Caco-2 (cell line): ENCODE results near the gene RRP12. TPM values are rescaled to one million over a fixed set of nuclear protein-coding genes. Genes with fewer than 3 reads are reported as not detected.

Source experiments
- BruUV-seq: library from RNA; stranded (reverse); fragments of 400-500 nt; replicated peaks from 2 replicates; lab custom pipeline; 2021; lab: Mats Ljungman, UMichigan
- CTCF ChIA-PET: fragments of 300-600 bp; sonication (Branson Sonifier 250); formaldehyde crosslinking; loops from one replicate; lab custom pipeline; 2022; ENCODE audit warnings: antibody characterized with exemption; lab: Charles Lee
- POLR2A ChIA-PET: fragments of 300-600 bp; sonication (Branson Sonifier 250); formaldehyde crosslinking; loops from one replicate; lab custom pipeline; 2022; ENCODE audit warnings: antibody characterized with exemption; lab: Charles Lee
- DNase-seq, 2 experiments: peaks; one replicate each; pipeline versions ENCODE4 v3.0.0 to v3.0.0-alpha.2; 2020 to 2022
- H3K27me3 ChIP-seq: replicated peaks from 2 replicates; pipeline ENCODE4 v1.6.0; 2011; ENCODE audit warnings: low read length; ENCODE audit not compliant: control insufficient read depth, insufficient read depth
- H3K36me3 ChIP-seq: 2 replicates; pipeline ENCODE4 v1.5.1; 2011; ENCODE audit warnings: low read length; ENCODE audit not compliant: control insufficient read depth, insufficient read depth
- H3K4me1 ChIP-seq: fragments of 250-450 bp; sonication (Bioruptor Pico); 2 replicates; pipeline ENCODE4 v1.5.1; 2020; ENCODE audit warnings: mild to moderate bottlenecking
- H3K4me3 ChIP-seq: 2 replicates; pipeline ENCODE4 v1.5.1; 2011; ENCODE audit warnings: low read depth, mild to moderate bottlenecking, control low read depth, low read length
- H3K9me3 ChIP-seq: fragments of 250-450 bp; sonication (Bioruptor Pico); 2 replicates; pipeline ENCODE4 v1.5.1; 2020; ENCODE audit warnings: mild to moderate bottlenecking, moderate library complexity
- H3K27ac Mint-ChIP-seq: one replicate; pipeline ENCODE4 v1.8.0; 2022; ENCODE audit warnings: mixed read lengths; ENCODE audit not compliant: unreplicated experiment
- H3K27me3 Mint-ChIP-seq: one replicate; pipeline ENCODE4 v1.8.0; 2022; ENCODE audit warnings: mixed read lengths; ENCODE audit not compliant: insufficient read depth, unreplicated experiment
- H3K36me3 Mint-ChIP-seq: one replicate; pipeline ENCODE4 v1.8.0; 2022; ENCODE audit warnings: mild to moderate bottlenecking, mixed read lengths; ENCODE audit not compliant: insufficient read depth, unreplicated experiment
- H3K4me1 Mint-ChIP-seq: one replicate; pipeline ENCODE4 v1.8.0; 2022; ENCODE audit warnings: low read depth, mixed read lengths; ENCODE audit not compliant: unreplicated experiment
- H3K4me3 Mint-ChIP-seq: one replicate; pipeline ENCODE4 v1.8.0; 2022; ENCODE audit warnings: mild to moderate bottlenecking, moderate library complexity, mixed read lengths; ENCODE audit not compliant: unreplicated experiment
- H3K9me3 Mint-ChIP-seq: one replicate; pipeline ENCODE4 v1.8.0; 2022; ENCODE audit warnings: mixed read lengths; ENCODE audit not compliant: unreplicated experiment
- intact Hi-C: fragments of 100-400 bp; cut with micrococcal nuclease; formaldehyde crosslinking; loops from one replicate; pipeline ENCODE4 v1.10.0; 2022; ENCODE audit not compliant: unreplicated experiment
- total RNA-seq: library from RNA; stranded (reverse); gene quantifications from 2 replicates; pipeline ENCODE4 v1.2.3, GENCODE V29; 2022
- TF ChIP-seq, protein P1 (sequence below), 2 experiments: fragments of 200-600 bp in 1 of 2; IDR thresholded peaks; 1 replicate in 1 of 2; 2 replicates in 1 of 2; pipeline versions ENCODE4 v1.5.1 to v1.8.0; 2011 to 2022; ENCODE audit warnings: antibody characterized with exemption in 1 of 2, control low read depth in 1 of 2, inconsistent platforms in 1 of 2, low read depth in 1 of 2, low read length in 1 of 2, mild to moderate bottlenecking in 1 of 2, moderate library complexity in 1 of 2; ENCODE audit not compliant: insufficient read depth in 1 of 2, severe bottlenecking in 1 of 2, unreplicated experiment in 1 of 2

Gene RRP12
- total RNA-seq, 1 experiment from 2014 or later: 69.3 TPM

DNA sequence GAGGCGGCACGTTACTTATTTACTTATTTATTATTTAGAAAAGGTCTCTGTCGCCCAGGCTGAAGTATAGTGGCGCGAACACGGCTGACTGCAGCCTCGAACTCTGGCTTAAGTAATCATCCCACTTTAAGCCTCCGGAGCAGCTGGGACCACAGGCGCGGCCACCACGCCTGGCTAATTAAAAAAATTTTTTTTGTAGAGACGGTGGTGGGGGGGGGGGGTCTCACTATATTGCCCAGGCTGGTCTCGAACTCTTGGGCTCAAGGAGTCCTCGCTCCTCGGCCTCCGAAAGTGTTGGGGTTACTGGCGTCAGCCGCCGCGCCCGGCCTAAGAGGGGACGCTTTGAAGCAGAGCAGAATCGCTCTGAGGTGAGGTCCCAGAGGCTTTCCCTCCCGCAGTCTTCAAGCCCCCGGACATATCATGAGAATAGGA is 65.9 kb downstream of the RRP12 start:
- Mint-ChIP-seq H3K4me1 (peaks cover 21% of the 10 kb centered on the region), H3K9me3 (no peaks in the 10 kb centered on the region), H3K27ac (peak overlapping the region; percentile 79), H3K4me3 (peak overlapping the region; percentile 78), H3K36me3 (no peaks in the 10 kb centered on the region), H3K27me3 (no peaks in the 10 kb centered on the region)
- Histone ChIP-seq H3K9me3 (no peaks in the 10 kb centered on the region), H3K36me3 (peaks cover 1% of the 10 kb centered on the region; the same call in 1 of the 2 replicates), H3K4me3 (peak overlapping the region; percentile 99), H3K4me1 (peaks cover 21% of the 10 kb centered on the region), H3K27me3 (no peaks in the 10 kb centered on the region)
- ChIA-PET POLR2A (no interaction called here), CTCF (no interaction called here)
- BruUV-seq: TSS peak; percentile 43
- intact Hi-C loops: loop anchor here (2.0 kb wide), 1 partner anchor 16 kb away; the partner anchor contains the start of gene FRAT1
- no peak for DNase-seq
- TF ChIP-seq, protein P1, sequence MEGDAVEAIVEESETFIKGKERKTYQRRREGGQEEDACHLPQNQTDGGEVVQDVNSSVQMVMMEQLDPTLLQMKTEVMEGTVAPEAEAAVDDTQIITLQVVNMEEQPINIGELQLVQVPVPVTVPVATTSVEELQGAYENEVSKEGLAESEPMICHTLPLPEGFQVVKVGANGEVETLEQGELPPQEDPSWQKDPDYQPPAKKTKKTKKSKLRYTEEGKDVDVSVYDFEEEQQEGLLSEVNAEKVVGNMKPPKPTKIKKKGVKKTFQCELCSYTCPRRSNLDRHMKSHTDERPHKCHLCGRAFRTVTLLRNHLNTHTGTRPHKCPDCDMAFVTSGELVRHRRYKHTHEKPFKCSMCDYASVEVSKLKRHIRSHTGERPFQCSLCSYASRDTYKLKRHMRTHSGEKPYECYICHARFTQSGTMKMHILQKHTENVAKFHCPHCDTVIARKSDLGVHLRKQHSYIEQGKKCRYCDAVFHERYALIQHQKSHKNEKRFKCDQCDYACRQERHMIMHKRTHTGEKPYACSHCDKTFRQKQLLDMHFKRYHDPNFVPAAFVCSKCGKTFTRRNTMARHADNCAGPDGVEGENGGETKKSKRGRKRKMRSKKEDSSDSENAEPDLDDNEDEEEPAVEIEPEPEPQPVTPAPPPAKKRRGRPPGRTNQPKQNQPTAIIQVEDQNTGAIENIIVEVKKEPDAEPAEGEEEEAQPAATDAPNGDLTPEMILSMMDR (IDR thresholded peaks at IDR 0.05; ENCODE audit: insufficient read depth in 1 of 2, low read depth in 1 of 2, low read length in 1 of 2, severe bottlenecking in 1 of 2, unreplicated experiment in 1 of 2): no peak

- H3K4me3 Mint-ChIP-seq: peak within 1 kb of the TSS; percentile 78
- TF ChIP-seq, protein P1 (IDR thresholded peaks at IDR 0.05; ENCODE audit: insufficient read depth in 1 of 2, low read depth in 1 of 2, low read length in 1 of 2, severe bottlenecking in 1 of 2, unreplicated experiment in 1 of 2): no peak
- POLR2A ChIA-PET: interaction anchor here (1.3 kb wide), 1 partner anchor 43 kb away, joined by 5 read pairs; the partner anchor contains the start of gene ARHGAP19
- H3K36me3 ChIP-seq: peaks cover 1% of the 10 kb centered on the region; the same call in 1 of the 2 replicates
- peaks cover 21% of the 10 kb centered on the region for H3K4me1 ChIP-seq
- H3K4me3 ChIP-seq: peak within 1 kb of the TSS; percentile 99
- no TSS peak for BruUV-seq
- CTCF ChIA-PET: interaction anchor here (1.2 kb wide), 1 partner anchor 262 kb away, joined by 3 read pairs; no protein-coding TSS in a partner anchor
- H3K27me3 Mint-ChIP-seq: no peaks in the 10 kb centered on the region
- H3K9me3 Mint-ChIP-seq: no peaks in the 10 kb centered on the region
- peaks cover 27% of the 10 kb centered on the region for H3K4me1 Mint-ChIP-seq
- no peaks in the 10 kb centered on the region for H3K9me3 ChIP-seq
- intact Hi-C loops: loop anchor here (2.0 to 5.0 kb wide), 2 partner anchors 16 to 163 kb away; partner anchors contain the start of genes FRAT1, MMS19 and UBTD1
- peak within 1 kb of the TSS; percentile 92 for H3K27ac Mint-ChIP-seq
- no peaks in the 10 kb centered on the region for H3K36me3 Mint-ChIP-seq
- H3K27me3 ChIP-seq: no peaks in the 10 kb centered on the region
- peak; percentile 91 to 93 for DNase-seq
These were observed 66.6 kb downstream of the RRP12 start, which contains the start of gene FRAT2 for GRCh38 chr10:97334370-97335175. Gene FRAT2, minus strand, starts transcription at chr10:97334729. Its CDS starts 157 bp downstream, at chr10:97334572.
